ENCODE measurements around the gene FOXC1.

Gene FOXC1

GRCh38 chr6:1645466-1646185 is 35.9 kb downstream of the FOXC1 start:
- DNase-seq: peak; percentile 58

GRCh38 chr6:1651362-1651761 is 41.6 kb downstream of the FOXC1 start:
- DNase-seq: no peak

GRCh38 chr6:1652842-1653241 is 43.1 kb downstream of the FOXC1 start:
- DNase-seq: no peak

- no peak for DNase-seq
Measured at GRCh38 chr6:1654054-1654453, 44.3 kb downstream of the FOXC1 start.

GRCh38 chr6:1657116-1657770 is 47.5 kb downstream of the FOXC1 start:
- DNase-seq: peak; percentile 15

- DNase-seq: no peak
Measured at GRCh38 chr6:1657771-1658165, 48.1 kb downstream of the FOXC1 start.

GRCh38 chr6:1658212-1659005 is 48.7 kb downstream of the FOXC1 start:
- no peak for DNase-seq

- no peak for DNase-seq
Measured at GRCh38 chr6:1659816-1660215, 50.1 kb downstream of the FOXC1 start.

- DNase-seq: peak; percentile 48
Measured at GRCh38 chr6:1662534-1662933, 52.8 kb downstream of the FOXC1 start.

All from fibroblast of skin of back (primary cell).